ENCODE data around the gene RHOBTB3.
"Not testable (repeated sequence)": the region's sequence is repeated elsewhere in the genome, so short reads cannot be mapped to it uniquely, and the experiment has no call there.

RHOBTB3 gene

DNA sequence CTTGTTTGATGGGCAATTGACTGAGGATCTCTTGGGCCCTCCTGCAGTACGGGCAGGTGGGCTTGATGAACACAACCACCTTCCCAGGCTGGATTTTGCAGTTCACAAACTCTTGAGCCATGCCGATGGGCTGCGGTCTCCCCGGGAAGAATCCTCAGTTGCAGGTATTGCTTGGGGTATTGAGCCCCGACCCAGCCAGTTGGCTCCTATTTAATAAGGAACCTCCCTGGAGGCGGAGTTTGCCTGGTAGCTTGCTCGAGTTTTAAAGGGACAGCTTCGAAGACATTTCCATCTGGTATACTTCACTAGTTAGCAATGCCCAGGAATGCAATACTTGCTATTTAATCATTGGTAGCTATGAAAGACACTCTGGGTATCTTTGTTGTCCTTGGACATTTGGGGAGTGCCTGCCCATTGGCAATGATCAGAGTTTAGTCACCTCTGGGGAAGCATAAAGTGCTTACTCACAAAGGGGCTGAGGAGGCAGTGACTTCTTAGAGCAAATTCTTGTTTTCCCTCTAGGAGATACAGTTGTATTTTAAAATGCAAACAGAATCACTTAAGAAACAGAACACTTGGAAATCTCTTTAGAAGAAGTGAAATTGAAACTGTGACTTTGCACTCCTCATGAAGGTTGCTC, 91.5 kb downstream of the RHOBTB3 start, which contains the start of gene GLRX:
GLRX (minus strand) TSS at position 185 of the 640 bp plus-strand sequence; CDS start at position 121, 64 bp downstream.
- peak; percentile 25 to 35 for DNase-seq

DNA sequence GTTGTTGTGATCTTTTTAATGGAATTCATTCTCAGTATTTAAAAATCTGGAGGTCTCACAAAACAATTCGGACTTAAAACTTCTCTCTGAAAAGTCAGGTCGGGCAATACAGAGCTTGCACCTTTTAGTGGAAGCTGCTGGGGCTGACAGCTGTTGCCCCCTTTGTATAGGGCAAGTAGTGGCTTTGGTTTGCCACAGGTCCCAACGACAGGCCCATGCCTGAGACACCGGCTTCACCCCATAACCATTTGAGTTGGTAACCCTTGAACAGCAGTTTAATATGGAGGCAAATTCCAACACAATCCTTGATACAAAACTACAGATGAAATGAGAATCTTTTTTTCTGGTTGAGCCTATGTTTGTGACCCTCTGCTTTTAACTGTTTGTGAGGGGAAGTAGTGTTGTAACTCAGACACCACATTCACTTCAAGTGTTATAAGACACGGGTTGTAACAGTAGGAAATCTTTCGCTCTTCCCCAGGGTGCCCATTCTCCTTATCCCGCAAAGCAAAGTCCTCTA, 92.1 kb downstream of the RHOBTB3 start:
- no peak for DNase-seq

DNA sequence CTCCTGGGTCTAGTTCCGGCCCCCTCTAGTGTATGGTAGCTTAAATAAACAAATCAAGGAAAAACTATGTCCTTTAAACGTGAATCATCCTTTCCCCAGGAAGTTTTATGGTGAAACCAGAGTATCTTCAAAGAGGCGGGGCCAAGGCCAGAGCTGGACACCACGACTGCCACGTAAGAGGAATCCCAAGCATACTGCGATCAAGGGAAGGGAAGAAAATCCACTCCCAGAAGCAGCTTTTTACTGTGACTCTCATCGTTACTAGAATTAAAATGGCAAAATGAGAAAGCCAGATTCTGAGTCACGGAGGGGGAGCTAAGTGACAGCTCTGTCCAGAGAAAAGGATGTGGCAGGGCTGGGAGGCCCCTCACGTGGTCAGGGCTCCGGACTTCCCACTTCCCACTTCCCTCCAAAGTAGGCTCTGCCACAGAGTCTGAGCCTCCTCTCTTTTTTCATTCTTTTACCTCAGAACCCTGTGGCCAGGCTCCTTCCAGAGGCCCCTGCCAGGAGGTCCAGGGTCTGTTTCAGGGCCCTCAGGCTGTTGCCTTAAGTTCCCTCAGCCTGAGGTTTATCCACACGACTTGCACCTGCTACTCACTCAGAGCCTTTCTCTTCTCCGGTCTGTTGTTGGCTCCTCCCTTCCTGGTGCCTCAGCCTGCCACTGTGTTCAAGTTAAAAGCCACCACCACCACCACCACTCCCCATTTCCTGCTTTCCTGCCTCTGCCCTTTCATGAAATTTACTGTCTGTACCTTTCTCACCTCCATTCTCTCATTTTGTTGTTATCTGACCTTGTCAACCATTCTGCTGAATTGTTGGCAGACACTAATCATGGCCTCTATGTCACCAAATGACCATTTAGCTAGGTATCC, 92.8 kb downstream of the RHOBTB3 start:
- peak in 1 of 2 experiments; percentile 46 for DNase-seq

DNA sequence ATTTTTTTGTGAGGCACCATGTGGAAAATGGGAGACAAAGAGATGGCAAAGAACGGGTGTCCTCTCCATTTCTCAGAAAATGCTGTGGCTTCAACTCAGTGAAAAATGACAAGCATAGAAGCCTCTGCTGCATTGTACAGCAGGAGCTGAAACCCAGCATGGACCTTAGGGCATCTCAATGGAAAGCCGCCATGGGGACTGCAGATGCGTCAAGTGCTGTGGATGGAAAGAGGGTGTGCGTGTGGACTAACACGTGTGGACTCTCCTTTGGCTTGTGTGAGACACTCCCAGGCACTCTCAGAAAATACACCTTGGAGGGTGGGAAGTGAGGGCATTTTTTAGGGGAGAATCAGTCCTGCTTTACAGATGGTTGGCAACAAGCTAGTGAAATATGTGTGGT, 93.6 kb downstream of the RHOBTB3 start:
- no peak for DNase-seq

DNA sequence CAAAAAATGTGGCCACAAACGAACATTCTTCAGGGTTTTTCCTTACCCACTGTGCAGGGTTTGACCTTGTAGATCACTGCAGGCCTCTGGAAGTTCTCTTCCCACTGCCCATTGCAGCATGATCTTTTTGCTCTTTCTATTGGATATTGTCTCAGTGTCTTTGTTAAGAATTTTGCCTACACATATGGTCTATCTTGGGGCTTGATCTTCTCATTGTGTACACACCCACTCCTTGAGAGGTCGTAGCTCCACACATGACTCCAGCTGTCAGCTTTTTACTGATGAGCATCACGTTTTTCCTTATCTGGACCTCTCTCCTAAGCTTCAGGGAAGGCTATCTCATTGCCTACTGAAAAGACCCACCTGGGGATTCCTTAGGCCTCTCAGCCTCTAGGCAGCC, 94.4 kb downstream of the RHOBTB3 start:
- DNase-seq = no peak

DNA sequence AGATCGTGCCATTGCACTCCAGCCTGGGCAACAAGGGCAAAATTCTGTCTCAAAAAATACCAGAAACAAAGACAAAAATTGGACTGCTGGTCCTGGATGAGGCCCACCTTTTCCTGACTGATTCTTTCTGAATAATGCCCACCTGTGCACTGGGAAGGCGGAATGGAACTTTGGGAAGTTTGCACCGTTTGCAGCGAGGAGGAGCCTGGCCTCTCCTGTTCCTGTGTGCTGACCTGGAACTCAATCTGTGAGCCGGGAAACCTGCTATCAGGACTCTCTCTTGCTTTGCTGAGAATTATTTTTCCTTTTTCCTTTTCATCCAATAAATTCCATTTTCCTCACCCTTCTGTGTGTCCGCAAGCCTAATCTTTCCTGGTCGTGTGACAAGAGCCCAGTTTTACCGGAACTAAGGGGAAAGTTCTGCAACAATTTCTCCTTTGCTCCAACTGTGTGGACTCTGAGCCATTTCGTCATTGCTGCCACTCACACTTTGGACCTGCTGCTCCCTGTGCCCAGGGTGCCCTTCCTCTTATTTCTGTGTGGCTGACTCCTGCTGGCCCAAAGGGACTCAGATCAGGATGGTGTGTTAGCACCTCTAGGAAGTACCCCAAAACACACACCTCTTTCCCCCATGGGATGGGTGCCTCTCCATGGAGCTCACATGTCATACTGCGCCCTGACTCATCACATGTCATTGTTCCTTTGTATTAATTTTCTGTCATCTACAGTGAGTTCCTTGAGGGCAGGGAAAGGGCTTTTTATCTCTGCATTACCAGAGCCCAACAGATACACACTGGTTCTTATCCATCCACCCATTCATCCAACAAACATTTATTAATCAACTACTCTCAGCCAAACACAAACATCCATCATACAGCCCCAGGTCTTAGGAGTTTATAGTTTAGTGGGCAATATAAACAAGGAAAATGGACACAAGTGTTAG, 96.1 kb downstream of the RHOBTB3 start:
- DNase-seq = no peak

DNA sequence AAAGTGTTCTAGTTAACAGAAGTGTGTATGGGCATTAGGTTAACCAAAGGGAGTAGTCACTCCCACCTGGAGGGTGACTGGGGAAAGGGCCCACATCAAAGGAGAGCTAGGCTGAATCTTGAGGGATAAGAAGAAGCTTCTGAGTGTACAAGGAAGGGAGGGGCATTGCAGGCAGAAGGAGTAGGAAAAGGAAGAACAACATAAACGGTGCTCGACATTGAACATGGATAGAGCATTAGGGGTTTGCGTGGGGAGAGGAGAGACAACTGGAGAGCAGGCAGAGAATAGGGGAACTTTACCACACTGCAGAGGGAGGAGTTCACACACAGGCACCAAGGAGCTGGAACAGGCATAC, 96.7 kb downstream of the RHOBTB3 start:
- DNase-seq = no peak

DNA sequence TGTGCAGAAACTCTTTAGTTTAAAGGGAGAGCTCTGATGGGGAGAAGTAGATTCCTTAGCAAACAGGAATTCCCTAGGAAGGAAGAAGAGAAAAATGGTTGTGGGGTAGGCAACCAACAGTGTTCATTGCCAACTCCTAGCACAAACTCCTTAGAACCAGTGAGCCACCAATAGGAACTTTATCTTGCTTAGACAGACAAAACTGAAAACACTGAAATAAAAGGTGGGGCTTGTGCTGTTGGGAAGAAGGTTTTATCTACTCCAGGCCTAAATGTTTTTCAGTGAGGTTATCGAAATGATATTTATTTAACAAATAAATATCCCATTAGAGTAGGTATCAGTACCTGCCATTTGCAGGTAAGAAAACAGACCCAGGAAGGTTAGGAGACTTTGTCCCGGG, 99.1 kb downstream of the RHOBTB3 start:
- DNase-seq = no peak

DNA sequence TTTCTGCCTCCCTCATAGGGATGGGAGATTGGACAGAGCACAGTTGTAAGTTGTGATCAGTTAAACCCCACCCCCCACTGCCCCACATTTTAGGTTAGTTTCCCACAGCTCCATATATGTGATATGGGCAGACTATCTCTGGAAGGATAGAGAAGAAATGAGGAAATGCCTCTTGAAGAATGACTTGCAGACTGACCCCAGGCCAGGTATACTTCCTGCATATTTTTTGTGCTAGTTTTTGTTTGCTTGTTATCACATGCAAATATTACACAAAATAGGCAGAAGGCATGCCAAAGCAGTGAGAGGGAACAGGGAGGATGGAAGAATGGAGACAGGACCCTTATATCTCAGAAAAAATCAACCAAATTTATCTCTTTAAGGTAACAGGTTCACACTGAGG, 101.5 kb downstream of the RHOBTB3 start:
- no peak for DNase-seq

DNA sequence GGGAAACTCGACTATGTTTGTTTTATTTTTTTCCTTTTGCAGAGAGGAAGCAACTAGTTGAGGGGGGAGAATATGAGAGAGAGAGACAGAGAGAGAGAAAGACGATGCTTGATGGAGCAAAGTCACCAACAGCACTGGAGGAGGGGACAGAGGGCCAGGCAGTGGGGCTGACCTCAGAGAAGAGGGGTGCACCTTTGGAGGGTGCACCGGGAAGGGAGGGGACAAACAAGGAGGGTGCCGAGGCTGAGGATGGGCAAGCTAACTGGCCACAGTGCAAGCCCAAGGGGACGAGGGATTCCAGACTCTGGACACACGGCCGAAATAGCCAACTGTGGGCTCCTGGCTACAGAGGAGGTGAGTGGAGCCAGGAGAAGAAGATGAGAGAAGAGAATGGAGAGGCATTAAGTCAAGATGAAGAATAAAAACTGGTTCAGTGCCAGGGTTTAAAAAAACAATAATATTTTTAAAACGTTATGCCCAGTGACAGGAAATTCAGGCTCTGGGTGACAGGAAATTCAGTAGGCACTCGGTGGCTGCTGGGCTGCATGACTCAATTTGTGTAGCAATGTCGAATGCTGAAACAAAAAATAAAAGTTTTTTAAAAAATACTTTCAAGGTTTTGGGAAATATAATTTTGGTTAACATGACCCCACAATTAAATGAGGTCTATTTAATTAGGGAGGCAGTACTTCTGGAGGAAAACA, 104.7 kb downstream of the RHOBTB3 start:
- DNase-seq = peak in 1 of 2 experiments; percentile 18

DNA sequence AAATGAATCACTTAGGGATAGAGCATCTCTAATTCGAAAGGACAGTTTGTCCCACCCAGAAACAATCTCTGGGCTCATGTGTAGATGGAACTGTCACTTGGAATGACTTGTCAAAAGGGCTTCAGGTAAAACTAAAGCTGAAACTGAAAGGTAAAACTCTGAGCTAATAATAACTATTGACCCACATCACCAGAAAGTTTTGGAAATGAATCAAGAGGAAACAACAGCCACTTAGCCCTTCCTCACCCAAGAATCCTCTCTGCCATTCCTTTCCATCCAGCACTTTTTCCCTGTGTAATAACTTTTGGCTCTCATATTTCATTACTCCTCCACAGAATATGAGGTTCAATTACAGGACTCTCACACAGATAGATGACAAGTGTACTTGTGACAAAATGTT, 105.4 kb downstream of the RHOBTB3 start:
- no peak for DNase-seq

DNA sequence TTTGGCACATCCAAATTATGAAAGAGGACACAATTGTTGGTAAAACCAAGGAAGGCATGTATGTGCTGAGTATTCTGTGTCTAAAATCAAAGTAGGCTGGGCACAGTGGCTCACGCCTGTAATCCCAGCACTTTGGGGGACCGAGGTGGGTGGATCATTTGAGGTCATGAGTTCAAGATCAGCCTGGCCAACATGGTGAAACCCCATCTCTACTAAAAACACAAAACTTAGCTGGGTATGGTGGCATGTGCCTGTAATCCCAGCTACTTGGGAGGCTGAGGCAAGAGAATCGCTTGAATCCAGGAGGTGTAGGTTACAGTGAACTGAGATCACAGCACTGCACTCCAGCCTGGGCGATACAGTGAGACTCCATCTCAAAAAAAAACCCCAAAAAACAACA, 105.8 kb downstream of the RHOBTB3 start:
- DNase-seq = not testable (repeated sequence)

DNA sequence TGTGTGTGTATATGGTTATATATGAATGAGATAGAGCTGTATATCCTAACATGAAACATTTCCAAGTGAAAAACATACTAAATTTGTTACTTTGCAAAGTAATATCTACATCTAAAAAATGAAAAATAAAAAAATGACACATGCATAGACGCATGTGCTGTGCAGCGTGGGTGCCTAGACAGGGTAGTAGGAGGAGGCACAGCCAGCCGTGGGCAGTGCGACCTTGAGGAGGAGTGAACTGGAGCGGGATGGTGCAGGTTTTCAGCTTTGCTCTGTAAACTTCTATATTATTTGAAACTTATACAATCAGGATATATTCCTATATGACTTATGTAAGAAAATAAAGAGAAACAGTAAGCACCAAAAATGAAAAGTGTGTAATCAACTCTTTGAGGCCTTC, 106.4 kb downstream of the RHOBTB3 start:
- no peak for DNase-seq

DNA sequence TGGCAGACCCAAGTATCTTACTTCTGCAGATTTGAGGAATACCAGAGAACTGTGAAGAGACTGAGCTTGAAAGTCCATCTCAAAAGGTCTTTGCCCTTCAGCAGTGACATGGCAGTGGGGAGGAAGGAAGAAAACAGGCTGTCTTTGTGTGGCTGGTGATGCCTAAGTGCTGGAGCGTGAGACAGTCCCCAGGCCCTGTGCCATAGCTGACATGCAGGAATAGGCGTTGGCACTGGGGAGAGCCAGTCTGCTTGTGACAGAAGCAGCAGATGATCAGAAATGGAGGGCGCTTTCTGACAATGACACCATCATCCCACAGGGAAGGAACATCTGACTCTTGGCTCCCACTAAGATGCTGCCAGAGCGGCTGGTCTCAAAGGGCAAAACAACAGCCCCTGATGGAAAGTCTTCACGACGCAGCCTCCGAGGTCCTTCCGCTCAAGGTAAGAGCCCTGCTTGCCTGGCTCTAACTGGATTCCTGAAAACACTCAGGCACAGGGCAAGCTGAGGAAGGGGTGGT, 106.9 kb downstream of the RHOBTB3 start:
- no peak for DNase-seq

DNA sequence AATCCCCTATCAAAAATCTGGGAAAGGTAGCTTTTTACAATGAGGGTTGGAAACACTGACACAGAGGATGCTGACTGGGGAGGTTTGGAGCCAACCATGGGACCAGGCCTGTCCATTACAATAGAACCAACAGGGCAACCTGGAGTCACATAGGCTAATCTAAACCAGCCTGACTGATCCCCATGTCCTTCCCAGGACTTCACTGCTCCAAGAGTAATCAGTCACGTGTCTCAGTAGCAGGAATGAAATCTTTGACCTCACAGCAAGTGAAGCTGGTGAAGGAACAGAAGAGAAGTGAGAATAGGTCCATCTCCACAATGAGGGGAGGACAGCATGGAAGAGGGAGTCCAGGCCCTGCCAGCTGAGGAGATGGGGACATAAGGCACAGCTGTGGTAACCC, 107.4 kb downstream of the RHOBTB3 start:
- no peak for DNase-seq

DNA sequence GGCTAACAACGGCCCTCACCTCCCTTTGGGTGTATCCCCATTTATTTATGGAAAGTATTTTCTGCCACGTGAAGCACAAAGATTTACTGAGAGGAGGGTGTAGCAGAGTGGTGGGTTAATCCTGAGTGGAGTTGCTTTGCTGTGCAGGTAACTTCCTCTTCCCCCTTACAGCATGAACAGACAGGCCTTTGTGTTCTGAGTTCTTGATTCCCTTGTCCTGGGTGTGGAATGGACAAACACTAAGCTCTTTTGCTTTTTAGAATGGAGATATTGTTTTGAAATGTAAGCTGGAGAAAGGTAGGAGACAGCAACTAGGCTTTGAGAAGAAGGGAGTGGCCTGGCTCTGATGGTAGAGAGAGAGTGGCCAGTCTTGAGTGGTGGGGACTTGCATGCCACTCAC, 108.5 kb downstream of the RHOBTB3 start:
- no peak for DNase-seq

DNA sequence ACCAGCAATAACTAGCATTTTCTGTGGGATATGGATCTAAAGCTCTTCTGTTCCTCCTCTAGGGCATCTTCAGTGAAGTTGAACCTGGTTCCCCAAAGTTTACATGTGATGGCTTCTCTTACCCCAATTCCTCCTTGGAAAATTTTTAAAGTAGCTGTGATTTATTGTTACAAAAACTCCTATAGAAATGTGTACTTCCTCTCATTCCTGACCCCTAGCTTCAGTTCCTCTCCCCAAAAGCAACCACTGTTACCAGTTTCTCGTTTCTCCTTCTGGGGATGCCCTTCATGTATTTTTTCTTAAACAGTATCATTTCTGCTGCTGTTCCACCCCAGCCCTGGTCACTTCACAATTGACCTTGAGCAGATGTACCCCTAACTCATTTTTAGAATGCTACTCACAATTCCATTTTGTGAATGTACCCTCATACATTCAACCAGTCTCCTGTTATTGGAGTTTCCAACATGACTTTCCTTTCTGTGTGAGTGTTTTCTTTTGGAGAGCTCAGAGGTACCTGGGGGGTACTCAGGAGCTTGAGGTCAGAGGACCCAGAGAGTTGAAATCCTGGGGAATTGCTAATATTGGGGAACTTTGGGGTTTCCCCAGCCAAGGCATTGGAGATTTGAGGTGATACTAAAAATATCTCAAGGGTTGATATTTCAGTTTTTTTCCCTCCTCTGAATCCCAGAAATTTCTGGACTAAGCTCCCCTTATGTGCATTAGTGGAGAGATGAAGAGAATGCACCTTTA, 110.0 kb downstream of the RHOBTB3 start:
- no peak for DNase-seq

DNA sequence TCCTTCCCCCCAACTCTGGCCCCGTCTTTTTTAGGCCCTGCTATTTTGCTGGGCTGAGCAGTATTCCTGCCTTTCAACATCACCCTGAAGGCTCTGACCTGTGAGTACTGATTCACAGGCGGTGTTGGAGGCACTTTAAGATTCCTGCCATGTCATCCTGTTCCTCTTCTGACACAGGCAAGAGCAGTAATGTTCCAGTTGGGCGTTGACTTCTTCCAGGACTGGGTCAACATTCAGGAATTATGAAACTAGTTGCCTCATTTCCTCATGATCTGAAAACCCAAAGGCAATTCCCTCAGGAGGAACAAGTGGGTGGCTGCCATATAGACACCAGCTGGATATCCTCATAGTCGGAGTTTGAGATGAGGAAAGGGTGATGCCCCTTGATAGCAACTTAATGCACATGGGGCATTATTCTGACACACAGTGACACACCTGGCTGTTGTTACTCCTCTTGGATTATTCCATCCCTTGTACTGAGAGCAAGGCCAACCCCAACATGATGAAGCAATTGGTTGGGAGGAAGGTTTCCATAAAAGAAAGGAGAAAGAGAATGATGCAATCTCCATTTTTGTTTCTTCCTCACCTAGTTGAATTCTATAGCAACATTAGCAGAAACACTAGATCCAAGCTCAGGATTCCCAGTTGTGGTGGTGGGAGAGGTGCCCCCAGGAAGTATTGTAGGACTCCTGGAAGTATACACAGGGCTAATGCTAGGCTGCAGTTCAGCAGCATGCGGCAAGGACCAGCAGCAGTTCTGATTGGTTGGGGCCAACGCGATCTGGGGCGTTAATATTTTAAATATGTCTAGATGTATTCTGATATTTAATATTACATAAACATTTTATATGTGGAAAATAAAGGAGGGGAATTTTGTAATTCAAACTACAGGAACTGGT, 111.0 kb downstream of the RHOBTB3 start:
- no peak for DNase-seq

DNA sequence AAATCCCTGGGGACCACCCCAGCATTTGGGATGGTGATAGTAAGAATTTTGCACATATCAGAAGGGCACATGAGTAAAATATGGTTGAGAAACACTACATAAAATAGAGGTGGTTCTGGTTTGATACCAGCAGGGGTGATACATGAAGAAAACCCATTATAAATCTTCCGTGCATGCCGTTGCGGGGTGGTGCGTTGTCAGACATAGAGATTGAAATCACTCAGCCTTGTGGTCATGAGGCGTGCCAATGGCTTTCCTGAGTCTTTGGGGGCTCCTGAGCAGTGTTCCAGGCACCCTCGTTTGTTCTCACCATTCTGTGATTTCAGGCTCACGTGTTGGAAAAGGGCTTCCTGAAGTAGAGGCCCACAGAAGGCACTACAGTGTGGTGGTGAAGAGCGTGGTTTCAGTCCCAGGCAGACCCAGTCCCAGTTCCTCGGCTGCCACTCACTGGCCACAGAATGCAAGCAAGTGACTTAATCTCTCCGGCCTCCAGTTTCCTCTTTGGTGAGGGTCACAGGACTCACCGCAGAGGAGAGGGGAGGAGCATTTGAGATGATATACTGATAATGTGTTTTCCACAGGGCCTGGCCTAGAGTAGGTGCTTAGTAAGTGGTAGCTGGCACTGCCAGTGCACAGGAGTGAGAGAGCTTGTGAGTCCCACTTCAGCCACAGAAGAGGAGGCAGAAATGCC, 111.9 kb downstream of the RHOBTB3 start:
- peak; percentile 43 to 63 for DNase-seq

Data from stimulated activated CD4-positive, alpha-beta T cell treated with anti-CD3 and anti-CD28 coated beads, Interleukin-4, amount 100 ng/mL, for 4 hours (primary cell).